Activated CD4-positive, alpha-beta T cell treated with anti-CD3 and anti-CD28 coated beads, Interleukin-2, Interleukin-4, amounts not matched to agents 100 ng/mL and 50 ng/mL, durations not matched to agents 16 hours and 8 hours (primary cell): ENCODE data around the gene ZNF280D.
A peak's percentile ranks its signal among the peaks of the same experiment; 100 is the strongest.

ENCODE experiments used
- DNase-seq: peaks from one replicate; pipeline ENCODE4 v3.0.0-alpha.2; 2020; ENCODE audit warnings: low spot score

Gene ZNF280D

GRCh38 chr15:56640127-56640526 is 93.2 kb downstream of the ZNF280D start:
- no peak for DNase-seq

DNA sequence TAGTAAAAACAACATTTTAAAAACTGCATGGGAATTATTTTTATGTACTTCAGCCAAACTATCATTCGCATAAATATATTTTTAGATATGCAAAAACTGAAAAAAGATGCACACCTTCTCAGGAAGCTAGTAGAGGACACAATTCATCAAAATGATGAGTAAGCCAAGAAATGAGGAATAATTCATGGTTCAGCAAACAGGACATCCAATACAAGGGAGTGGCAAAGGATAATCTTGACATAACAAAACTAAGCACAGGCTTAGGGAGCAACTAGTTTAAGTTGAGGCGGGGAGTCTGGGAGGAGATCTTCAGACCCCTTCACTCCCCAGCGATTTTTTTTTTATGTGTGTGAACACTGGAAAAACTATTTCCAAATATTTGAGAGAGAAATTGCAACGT is 93.7 kb downstream of the ZNF280D start:
- DNase-seq = no peak

DNA sequence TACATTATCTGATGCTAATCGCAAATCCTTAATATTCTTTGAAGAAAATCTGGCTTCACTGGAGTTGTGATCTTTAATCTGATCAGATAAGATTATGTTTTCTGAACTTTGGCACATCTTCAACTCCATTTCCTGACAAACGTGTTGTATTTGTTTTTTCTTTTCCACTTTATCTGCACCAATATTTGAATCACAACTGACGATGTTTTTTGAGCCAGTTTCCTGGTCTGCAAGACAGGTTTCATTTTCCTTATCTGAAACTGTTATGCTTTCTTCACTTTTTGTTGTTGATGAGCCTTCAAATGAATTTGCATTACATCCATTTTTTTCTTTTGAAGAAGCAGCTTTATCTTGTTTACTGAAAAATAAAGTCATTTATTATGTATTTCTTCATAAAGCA is 101.5 kb downstream of the ZNF280D start:
- no peak for DNase-seq

- no peak for DNase-seq
These were observed 104.3 kb downstream of the ZNF280D start for GRCh38 chr15:56628893-56629532.

GRCh38 chr15:56619887-56620286 is 113.4 kb downstream of the ZNF280D start:
- DNase-seq = no peak

- DNase-seq = no peak
These were observed 115.7 kb downstream of the ZNF280D start for GRCh38 chr15:56617628-56618027.

- DNase-seq = no peak
These were observed 116.8 kb downstream of the ZNF280D start for GRCh38 chr15:56616551-56616950.

DNA sequence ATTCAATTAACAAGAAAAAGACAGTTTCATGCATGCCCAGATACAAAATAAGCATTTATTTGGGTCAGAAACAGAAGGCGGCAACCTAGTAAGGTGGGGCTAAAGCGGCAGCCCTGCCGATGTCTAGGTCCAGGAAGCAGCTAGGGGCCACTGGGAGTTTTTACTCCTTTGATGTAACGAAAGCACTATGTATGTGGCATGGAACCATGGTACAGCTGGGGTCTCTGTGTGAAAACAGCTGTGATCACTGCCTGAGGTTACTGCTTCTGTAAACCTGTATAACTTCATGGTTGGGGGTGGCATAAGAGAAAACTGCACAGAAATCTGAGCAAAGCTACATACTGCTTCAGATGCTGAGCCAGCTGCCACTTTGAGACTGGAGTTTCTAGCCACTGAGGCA is 119.5 kb downstream of the ZNF280D start:
- DNase-seq = no peak

- DNase-seq = no peak
These were observed 124.3 kb downstream of the ZNF280D start for GRCh38 chr15:56608993-56609392.

GRCh38 chr15:56608140-56608778 is 125.0 kb downstream of the ZNF280D start:
- peak; percentile 3 for DNase-seq

DNA sequence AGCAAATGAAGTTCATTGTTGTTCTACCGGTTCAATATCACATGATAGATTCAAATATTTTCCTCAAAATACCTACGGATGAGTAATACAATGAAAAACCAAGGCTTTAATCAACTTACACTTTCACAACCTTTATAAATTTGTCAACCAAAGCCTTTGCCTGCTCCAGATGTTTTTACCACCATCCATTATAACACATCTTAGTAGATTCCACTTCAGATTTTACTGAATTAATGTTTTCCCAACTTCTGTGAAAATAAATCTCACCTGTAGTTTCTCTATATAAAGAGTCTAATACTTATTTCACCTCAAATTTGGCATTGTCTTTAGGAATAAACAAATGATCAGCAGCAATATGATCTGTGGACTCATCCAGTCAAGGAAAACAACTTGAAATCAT is 131.1 kb downstream of the ZNF280D start:
- DNase-seq = no peak

- DNase-seq = no peak
These were observed 132.9 kb downstream of the ZNF280D start for GRCh38 chr15:56600380-56600779.

- DNase-seq = no peak
These were observed 134.3 kb downstream of the ZNF280D start for GRCh38 chr15:56598991-56599390.

DNA sequence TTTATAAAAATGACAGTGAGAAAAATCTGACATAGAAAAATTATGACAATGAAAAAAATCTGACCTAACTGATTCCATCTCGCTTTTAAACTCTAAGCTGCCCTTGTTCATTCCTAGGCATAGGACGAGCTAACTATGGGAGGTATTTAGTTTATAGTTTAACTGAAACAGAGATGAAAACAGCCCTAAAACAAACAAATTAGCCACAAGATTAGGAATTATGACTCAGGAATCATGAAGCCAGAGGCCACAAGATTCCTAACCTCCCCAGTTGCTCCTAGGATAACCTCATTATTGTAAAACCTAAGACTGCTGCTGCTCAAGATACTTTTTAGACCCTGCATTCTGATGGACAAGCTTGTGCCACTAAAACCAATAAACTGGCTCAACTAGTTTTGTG is 145.6 kb downstream of the ZNF280D start:
- DNase-seq = no peak

- no peak for DNase-seq
These were observed 147.1 kb downstream of the ZNF280D start for GRCh38 chr15:56586206-56586605.

DNA sequence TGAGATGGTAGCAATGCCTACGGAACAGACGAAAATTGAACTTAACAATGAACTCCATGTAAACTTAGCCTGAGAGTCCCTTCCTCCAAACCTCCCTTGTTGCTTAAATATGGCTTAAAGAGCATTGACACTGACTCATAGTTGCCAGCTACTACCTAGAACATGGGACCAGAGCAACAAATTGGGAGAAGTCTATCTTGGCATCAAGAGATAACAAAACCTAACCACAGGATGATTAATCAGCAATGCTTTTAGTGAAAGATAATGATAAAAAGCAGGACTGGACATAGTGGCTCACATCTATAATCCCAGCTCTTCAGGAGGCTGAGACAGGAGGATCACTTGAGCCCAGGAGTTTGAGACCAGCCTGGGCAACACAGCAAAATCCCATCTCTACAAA is 150.5 kb downstream of the ZNF280D start:
- DNase-seq = no peak
